ENCODE measurements around the gene CACNB3. TPM values are rescaled to one million over a fixed set of nuclear protein-coding genes. Genes with fewer than 3 reads are reported as not detected.
A peak's percentile ranks its signal among the peaks of the same experiment; 100 is the strongest.

Gene CACNB3
- polyA plus RNA-seq (2013, experiment 1 of 2) = 43.5 TPM
- polyA plus RNA-seq (2013, experiment 2 of 2) = 45.6 TPM

DNA sequence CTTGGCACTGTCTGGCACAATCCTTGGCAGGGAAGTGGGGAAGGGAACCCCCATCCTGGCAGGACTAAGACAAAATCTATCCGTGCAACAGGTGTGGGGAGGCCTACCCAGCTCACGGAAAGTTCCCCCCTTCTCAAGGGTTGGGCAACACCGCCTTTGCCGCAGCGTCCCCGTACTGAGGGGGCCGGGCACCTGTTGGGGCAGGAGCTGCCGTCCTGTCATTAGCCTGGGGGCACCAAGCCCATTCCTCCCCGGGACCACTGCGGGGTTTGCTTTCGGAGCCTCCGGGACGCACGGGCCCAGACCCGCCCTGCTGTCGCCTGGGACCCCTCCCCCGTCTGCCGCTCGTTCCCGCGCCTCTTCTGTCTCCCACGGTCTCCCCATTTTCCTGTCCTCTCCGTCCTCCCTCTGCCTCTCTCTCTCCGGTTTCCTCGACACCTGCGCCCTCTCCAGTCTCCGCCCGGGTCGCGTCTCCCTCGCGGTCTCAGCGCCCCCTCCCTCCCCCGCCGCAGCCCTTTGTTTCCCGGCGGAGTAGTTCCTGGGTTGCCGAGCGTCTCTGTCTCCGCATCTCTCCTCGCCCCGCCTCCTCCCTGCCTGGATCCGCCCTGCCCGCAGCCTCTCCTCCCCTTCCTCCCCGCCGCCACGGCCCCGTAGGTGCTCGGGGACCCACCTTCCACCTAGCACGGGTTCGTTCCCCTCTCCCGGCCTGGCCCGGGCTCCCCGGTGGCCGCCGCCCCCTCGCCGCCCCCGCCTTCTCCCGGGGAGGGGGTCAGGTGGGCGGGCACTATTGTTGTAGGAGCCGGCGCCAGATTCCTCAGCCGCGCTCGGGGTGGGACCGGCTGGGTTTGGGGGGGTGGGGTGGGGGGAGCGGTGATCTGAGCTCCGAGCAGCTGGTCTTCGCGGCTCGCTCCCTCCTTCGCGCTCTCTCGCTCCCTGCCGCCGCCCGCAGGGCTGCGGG, at the start of gene CACNB3:
Gene CACNB3, plus strand, starts transcription at position 624 of the 958 bp plus-strand sequence. CDS start 434 bp downstream, outside the sequence.
- peak within 1 kb of the TSS; percentile 15 to 82 for H3K4ac ChIP-seq (ENCODE audit: low read depth in 1 of 2, low read length in 2 of 2)
- H3K18ac ChIP-seq (ENCODE audit: low read depth in 1 of 2, low read length in 2 of 2) = peak within 1 kb of the TSS; percentile 30 to 81
- H3K9me3 ChIP-seq (ENCODE audit: control insufficient read depth, low read length) = no peaks in the 10 kb centered on the region
- no peak within 1 kb of the TSS for H2BK5ac ChIP-seq (ENCODE audit: low read depth, low read length, poor library complexity, severe bottlenecking)
- peaks cover 30% of the 10 kb centered on the region for H3K4me1 ChIP-seq (ENCODE audit: control insufficient read depth, insufficient read depth, low read depth, low read length)
- peak within 1 kb of the TSS; percentile 90 for H4K8ac ChIP-seq (ENCODE audit: low read length)
- H3K14ac ChIP-seq (ENCODE audit: low read length in 2 of 2) = peak within 1 kb of the TSS in 1 of 2 experiments; percentile 78
- WGBS = 2% methylated on average over 55 of the region's 79 CpGs
- H2AK5ac ChIP-seq (ENCODE audit: low read length, severe bottlenecking) = peak within 1 kb of the TSS; percentile 45
- H2AFZ ChIP-seq (ENCODE audit: low read depth, low read length) = peak within 1 kb of the TSS; percentile 32
- H3K27ac ChIP-seq (ENCODE audit: low read length, poor library complexity, severe bottlenecking) = no peak within 1 kb of the TSS
- peak within 1 kb of the TSS; percentile 58 for H3K9ac ChIP-seq (ENCODE audit: low read length)
- H2BK12ac ChIP-seq (ENCODE audit: low read length in 2 of 2) = peak within 1 kb of the TSS; percentile 12 to 74
- peak within 1 kb of the TSS; percentile 87 for H4K91ac ChIP-seq (ENCODE audit: low read length)
- peak within 1 kb of the TSS; percentile 88 for H3K4me2 ChIP-seq (ENCODE audit: low read length, poor library complexity, severe bottlenecking)
- peak; percentile 66 for DNase-seq
- H2BK15ac ChIP-seq (ENCODE audit: low read depth, poor library complexity, severe bottlenecking) = peak within 1 kb of the TSS; percentile 50
- peaks cover 43% of the 10 kb centered on the region for H3K79me1 ChIP-seq (replicated peaks; ENCODE audit: low read length, poor library complexity, severe bottlenecking)
- peak within 1 kb of the TSS in 1 of 2 experiments; percentile 10 for H3K23ac ChIP-seq (ENCODE audit: low read length in 2 of 2)
- no peaks in the 10 kb centered on the region for H3K27me3 ChIP-seq (ENCODE audit: control insufficient read depth in 1 of 2, insufficient read depth in 1 of 2, low read length in 2 of 2)
- peak within 1 kb of the TSS; percentile 72 to 79 for H3K4me3 ChIP-seq (ENCODE audit: insufficient read depth in 1 of 2, low read depth in 1 of 2, low read length in 2 of 2)
- H3K36me3 ChIP-seq (ENCODE audit: control insufficient read depth in 1 of 2, insufficient read depth in 2 of 2, low read depth in 1 of 2, low read length in 2 of 2) = peaks cover under 1 to 7% of the 10 kb centered on the region in 2 experiments
- H2BK120ac ChIP-seq (ENCODE audit: low read depth, low read length) = peak within 1 kb of the TSS; percentile 27

DNA sequence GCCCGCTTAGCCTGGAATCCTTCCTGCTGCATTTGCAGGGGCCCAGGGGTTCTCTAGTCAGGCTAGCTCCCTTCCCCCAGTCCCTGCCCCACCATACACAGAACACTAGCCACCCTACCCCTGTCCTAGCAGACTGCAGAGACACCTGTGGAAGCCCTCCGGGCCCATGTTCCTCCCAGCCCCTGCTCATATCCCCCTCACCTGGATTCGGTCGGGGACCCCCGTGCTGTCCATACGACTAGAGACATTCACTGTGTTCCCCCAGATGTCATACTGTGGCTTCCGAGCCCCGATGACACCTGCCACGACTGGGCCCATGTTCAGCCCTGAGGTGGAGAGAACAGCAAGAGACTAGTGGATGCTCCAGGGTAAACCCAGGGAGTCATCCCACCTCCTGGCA, 49.6 kb upstream of the CACNB3 start:
- WGBS = 97% methylated on average over 9 of the region's 9 CpGs
- H2BK120ac ChIP-seq (ENCODE audit: low read depth, low read length) = no peak overlapping the region
- no peak overlapping the region for H3K18ac ChIP-seq (ENCODE audit: low read depth in 1 of 2, low read length in 2 of 2)
- DNase-seq = no peak
- peaks cover 27% of the 10 kb centered on the region for H3K79me1 ChIP-seq (replicated peaks; ENCODE audit: low read length, poor library complexity, severe bottlenecking)
- H3K9me3 ChIP-seq (ENCODE audit: control insufficient read depth, low read length) = no peaks in the 10 kb centered on the region
- no peak overlapping the region for H2AK5ac ChIP-seq (ENCODE audit: low read length, severe bottlenecking)
- H2BK15ac ChIP-seq (ENCODE audit: low read depth, poor library complexity, severe bottlenecking) = peak overlapping the region; percentile 37
- no peak overlapping the region for H3K9ac ChIP-seq (ENCODE audit: low read length)
- H3K4me2 ChIP-seq (ENCODE audit: low read length, poor library complexity, severe bottlenecking) = no peak overlapping the region
- H2AFZ ChIP-seq (ENCODE audit: low read depth, low read length) = no peak overlapping the region
- H2BK12ac ChIP-seq (ENCODE audit: low read length in 2 of 2) = no peak overlapping the region
- no peaks in the 10 kb centered on the region for H3K27me3 ChIP-seq (ENCODE audit: control insufficient read depth in 1 of 2, insufficient read depth in 1 of 2, low read length in 2 of 2)
- no peak overlapping the region for H4K8ac ChIP-seq (ENCODE audit: low read length)
- H3K36me3 ChIP-seq (ENCODE audit: control insufficient read depth in 1 of 2, insufficient read depth in 2 of 2, low read depth in 1 of 2, low read length in 2 of 2) = peaks cover 59 to 75% of the 10 kb centered on the region in 2 experiments
- H3K14ac ChIP-seq (ENCODE audit: low read length in 2 of 2) = no peak overlapping the region
- no peak overlapping the region for H3K4ac ChIP-seq (ENCODE audit: low read depth in 1 of 2, low read length in 2 of 2)
- no peak overlapping the region for H3K23ac ChIP-seq (ENCODE audit: low read length in 2 of 2)
- no peak overlapping the region for H3K27ac ChIP-seq (ENCODE audit: low read length, poor library complexity, severe bottlenecking)
- H2BK5ac ChIP-seq (ENCODE audit: low read depth, low read length, poor library complexity, severe bottlenecking) = no peak overlapping the region
- no peak overlapping the region for H4K91ac ChIP-seq (ENCODE audit: low read length)
- no peak overlapping the region for H3K4me3 ChIP-seq (ENCODE audit: insufficient read depth in 1 of 2, low read depth in 1 of 2, low read length in 2 of 2)
- peaks cover 11% of the 10 kb centered on the region for H3K4me1 ChIP-seq (ENCODE audit: control insufficient read depth, insufficient read depth, low read depth, low read length)

DNA sequence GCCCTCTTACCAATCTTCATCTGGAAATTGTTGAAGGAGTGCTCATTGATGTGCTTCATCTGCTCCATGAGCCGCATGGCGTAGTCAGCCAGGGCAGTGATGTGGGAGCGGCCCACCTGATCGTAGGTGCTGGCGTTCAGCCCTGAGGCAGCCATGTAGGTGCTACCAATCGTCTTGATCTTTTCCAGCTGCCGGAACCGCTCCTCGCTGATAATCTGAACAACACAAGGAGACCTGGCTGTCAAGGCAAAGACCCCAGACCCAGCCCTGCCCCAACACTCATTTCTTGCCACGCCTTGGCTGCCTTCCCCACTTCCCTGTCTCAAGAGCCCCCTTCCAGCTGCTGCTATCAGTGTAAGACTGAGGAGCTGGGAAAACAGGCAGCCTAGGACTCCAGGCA, 47.5 kb upstream of the CACNB3 start:
- Histone ChIP-seq H3K36me3 (ENCODE audit: control insufficient read depth in 1 of 2, insufficient read depth in 2 of 2, low read depth in 1 of 2, low read length in 2 of 2) (peaks cover 74 to 82% of the 10 kb centered on the region in 2 experiments), H3K9ac (ENCODE audit: low read length) (no peak overlapping the region), H3K4ac (ENCODE audit: low read depth in 1 of 2, low read length in 2 of 2) (no peak overlapping the region), H3K79me1 (replicated peaks; ENCODE audit: low read length, poor library complexity, severe bottlenecking) (peaks cover 40% of the 10 kb centered on the region), H3K14ac (ENCODE audit: low read length in 2 of 2) (no peak overlapping the region), H3K9me3 (ENCODE audit: control insufficient read depth, low read length) (no peaks in the 10 kb centered on the region), H4K91ac (ENCODE audit: low read length) (no peak overlapping the region), H3K4me2 (ENCODE audit: low read length, poor library complexity, severe bottlenecking) (no peak overlapping the region), H3K4me1 (ENCODE audit: control insufficient read depth, insufficient read depth, low read depth, low read length) (peaks cover 12% of the 10 kb centered on the region), H2BK120ac (ENCODE audit: low read depth, low read length) (no peak overlapping the region), H3K27me3 (ENCODE audit: control insufficient read depth in 1 of 2, insufficient read depth in 1 of 2, low read length in 2 of 2) (no peaks in the 10 kb centered on the region), H3K4me3 (ENCODE audit: insufficient read depth in 1 of 2, low read depth in 1 of 2, low read length in 2 of 2) (no peak overlapping the region), H2BK12ac (ENCODE audit: low read length in 2 of 2) (no peak overlapping the region), H2AFZ (ENCODE audit: low read depth, low read length) (no peak overlapping the region), H3K18ac (ENCODE audit: low read depth in 1 of 2, low read length in 2 of 2) (no peak overlapping the region), H3K27ac (ENCODE audit: low read length, poor library complexity, severe bottlenecking) (no peak overlapping the region), H2AK5ac (ENCODE audit: low read length, severe bottlenecking) (no peak overlapping the region), H2BK15ac (ENCODE audit: low read depth, poor library complexity, severe bottlenecking) (no peak overlapping the region), H4K8ac (ENCODE audit: low read length) (no peak overlapping the region), H2BK5ac (ENCODE audit: low read depth, low read length, poor library complexity, severe bottlenecking) (no peak overlapping the region), H3K23ac (ENCODE audit: low read length in 2 of 2) (no peak overlapping the region)
- DNase-seq = no peak
- WGBS = 94% methylated on average over 10 of the region's 10 CpGs

DNA sequence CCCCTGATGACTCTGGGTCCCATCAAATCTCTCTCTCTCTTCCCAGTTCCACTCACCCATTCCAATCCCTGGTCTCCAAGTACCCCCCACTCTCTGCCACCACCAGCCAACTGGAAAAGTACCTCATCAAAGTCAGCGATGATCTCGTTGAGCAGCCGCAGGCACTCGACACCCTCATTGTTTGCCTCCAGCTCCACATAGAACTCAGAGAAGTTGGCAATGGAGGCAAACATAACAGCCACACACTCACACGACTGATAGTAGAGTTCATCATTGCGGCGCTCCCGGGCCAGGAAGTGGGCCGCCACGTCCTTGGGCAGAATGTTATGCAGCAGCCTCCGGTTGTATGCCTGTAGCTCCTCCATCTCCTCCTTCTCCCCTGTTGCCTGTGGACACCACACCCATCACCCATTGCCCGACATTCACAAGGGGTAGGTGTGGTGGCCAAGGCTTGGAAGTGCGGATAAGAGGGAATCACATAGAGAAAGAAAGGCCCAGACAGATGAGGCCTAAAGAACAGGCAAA, 46.6 kb upstream of the CACNB3 start:
- H4K8ac ChIP-seq (ENCODE audit: low read length) = no peak overlapping the region
- no peaks in the 10 kb centered on the region for H3K27me3 ChIP-seq (ENCODE audit: control insufficient read depth in 1 of 2, insufficient read depth in 1 of 2, low read length in 2 of 2)
- no peak overlapping the region for H3K4me2 ChIP-seq (ENCODE audit: low read length, poor library complexity, severe bottlenecking)
- H3K4ac ChIP-seq (ENCODE audit: low read depth in 1 of 2, low read length in 2 of 2) = no peak overlapping the region
- H3K23ac ChIP-seq (ENCODE audit: low read length in 2 of 2) = no peak overlapping the region
- H3K27ac ChIP-seq (ENCODE audit: low read length, poor library complexity, severe bottlenecking) = no peak overlapping the region
- 94% methylated on average over 12 of the region's 13 CpGs for WGBS
- DNase-seq = no peak
- no peak overlapping the region for H2AFZ ChIP-seq (ENCODE audit: low read depth, low read length)
- no peak overlapping the region for H3K18ac ChIP-seq (ENCODE audit: low read depth in 1 of 2, low read length in 2 of 2)
- H2BK12ac ChIP-seq (ENCODE audit: low read length in 2 of 2) = no peak overlapping the region
- H2AK5ac ChIP-seq (ENCODE audit: low read length, severe bottlenecking) = no peak overlapping the region
- no peak overlapping the region for H4K91ac ChIP-seq (ENCODE audit: low read length)
- H3K4me3 ChIP-seq (ENCODE audit: insufficient read depth in 1 of 2, low read depth in 1 of 2, low read length in 2 of 2) = no peak overlapping the region
- no peak overlapping the region for H2BK15ac ChIP-seq (ENCODE audit: low read depth, poor library complexity, severe bottlenecking)
- H2BK5ac ChIP-seq (ENCODE audit: low read depth, low read length, poor library complexity, severe bottlenecking) = no peak overlapping the region
- H3K36me3 ChIP-seq (ENCODE audit: control insufficient read depth in 1 of 2, insufficient read depth in 2 of 2, low read depth in 1 of 2, low read length in 2 of 2) = peaks cover 80 to 84% of the 10 kb centered on the region in 2 experiments
- H3K79me1 ChIP-seq (replicated peaks; ENCODE audit: low read length, poor library complexity, severe bottlenecking) = peaks cover 46% of the 10 kb centered on the region
- no peak overlapping the region for H2BK120ac ChIP-seq (ENCODE audit: low read depth, low read length)
- H3K9me3 ChIP-seq (ENCODE audit: control insufficient read depth, low read length) = no peaks in the 10 kb centered on the region
- no peak overlapping the region for H3K9ac ChIP-seq (ENCODE audit: low read length)
- H3K4me1 ChIP-seq (ENCODE audit: control insufficient read depth, insufficient read depth, low read depth, low read length) = peaks cover 5% of the 10 kb centered on the region
- H3K14ac ChIP-seq (ENCODE audit: low read length in 2 of 2) = no peak overlapping the region
